Measurements from ENCODE around the gene PLAC8. TPM values are rescaled to one million over a fixed set of nuclear protein-coding genes. Genes with fewer than 3 reads are reported as not detected.
"Not testable (repeated sequence)": the region's sequence is repeated elsewhere in the genome, so short reads cannot be mapped to it uniquely, and the experiment has no call there.

PLAC8 gene
- polyA plus RNA-seq, 3 donors = 114 to 626 (median 170) TPM

DNA sequence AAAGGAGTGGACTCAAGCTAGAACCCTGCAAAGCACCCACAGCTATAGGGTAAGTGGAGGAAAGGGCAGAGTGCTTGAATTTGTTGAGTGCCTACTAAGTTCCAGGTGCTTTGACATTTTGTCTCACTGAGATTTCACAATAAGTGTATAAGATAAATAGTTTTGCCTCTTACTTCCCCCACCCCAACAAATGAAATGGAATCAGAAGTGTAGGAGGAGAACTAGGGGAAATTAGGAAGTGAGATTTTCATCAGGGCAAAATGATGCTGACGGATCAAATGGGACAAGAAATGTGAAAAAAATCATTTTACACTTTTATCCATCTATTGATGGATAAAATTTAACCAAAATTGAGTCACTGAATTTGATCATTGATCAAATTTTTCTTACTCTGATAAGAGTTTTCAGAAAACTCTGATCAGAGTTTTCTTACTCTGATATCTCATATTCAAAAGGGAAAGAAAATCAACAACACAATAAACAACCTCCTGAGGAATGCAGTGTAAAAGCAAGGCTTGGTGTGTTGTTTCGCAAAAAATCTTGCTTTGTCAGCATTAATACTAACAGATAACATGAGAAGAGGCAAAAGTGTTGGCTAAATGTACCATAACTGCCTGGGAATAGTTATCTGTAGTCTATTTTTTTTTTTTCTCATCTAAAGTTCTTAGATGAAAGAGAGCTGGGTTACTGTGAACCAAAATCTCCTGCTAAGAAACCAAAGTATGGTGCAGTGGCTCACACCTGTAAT, 24.9 kb downstream of the PLAC8 start:
- H3K27me3 Mint-ChIP-seq (ENCODE audit: low read depth in 3 of 3) = no peaks in the 10 kb centered on the region
- no peak for DNase-seq
- H3K9me3 Mint-ChIP-seq = no peaks in the 10 kb centered on the region
- no peak overlapping the region for H2AFZ ChIP-seq (ENCODE audit: insufficient read depth, low read depth, low read length, poor library complexity, severe bottlenecking)
- H3K4me1 Mint-ChIP-seq = peaks cover 20% of the 10 kb centered on the region
- peaks cover 37% of the 10 kb centered on the region for H3K79me2 ChIP-seq (ENCODE audit: insufficient read depth, low read length)
- no peaks in the 10 kb centered on the region for H3K9me3 ChIP-seq (replicated peaks in 1 of 2; ENCODE audit: control insufficient read depth in 1 of 2, insufficient read depth in 1 of 2, low read length in 2 of 2)
- WGBS (ENCODE audit: insufficient coverage) = no CpG with 5 or more reads among the region's 2 CpGs
- no peak overlapping the region for H3K4me3 ChIP-seq (replicated peaks in 1 of 3; ENCODE audit: low read depth in 2 of 3, low read length in 3 of 3)
- peak overlapping the region in 1 of 2 donors; percentile 52 for H3K27ac ChIP-seq (ENCODE audit: low read depth in 1 of 2, low read length in 2 of 2)
- H3K36me3 Mint-ChIP-seq = peaks cover 70 to 84% of the 10 kb centered on the region in 2 donors
- H4K20me1 ChIP-seq (ENCODE audit: insufficient read depth, low read length) = peaks cover 4% of the 10 kb centered on the region
- H3K27ac Mint-ChIP-seq = peak overlapping the region in 2 of 7 donors; percentile 20 to 21
- H3K9ac ChIP-seq (ENCODE audit: insufficient read depth, low read length, poor library complexity, severe bottlenecking) = no peak overlapping the region
- TF ChIP-seq, protein P1, sequence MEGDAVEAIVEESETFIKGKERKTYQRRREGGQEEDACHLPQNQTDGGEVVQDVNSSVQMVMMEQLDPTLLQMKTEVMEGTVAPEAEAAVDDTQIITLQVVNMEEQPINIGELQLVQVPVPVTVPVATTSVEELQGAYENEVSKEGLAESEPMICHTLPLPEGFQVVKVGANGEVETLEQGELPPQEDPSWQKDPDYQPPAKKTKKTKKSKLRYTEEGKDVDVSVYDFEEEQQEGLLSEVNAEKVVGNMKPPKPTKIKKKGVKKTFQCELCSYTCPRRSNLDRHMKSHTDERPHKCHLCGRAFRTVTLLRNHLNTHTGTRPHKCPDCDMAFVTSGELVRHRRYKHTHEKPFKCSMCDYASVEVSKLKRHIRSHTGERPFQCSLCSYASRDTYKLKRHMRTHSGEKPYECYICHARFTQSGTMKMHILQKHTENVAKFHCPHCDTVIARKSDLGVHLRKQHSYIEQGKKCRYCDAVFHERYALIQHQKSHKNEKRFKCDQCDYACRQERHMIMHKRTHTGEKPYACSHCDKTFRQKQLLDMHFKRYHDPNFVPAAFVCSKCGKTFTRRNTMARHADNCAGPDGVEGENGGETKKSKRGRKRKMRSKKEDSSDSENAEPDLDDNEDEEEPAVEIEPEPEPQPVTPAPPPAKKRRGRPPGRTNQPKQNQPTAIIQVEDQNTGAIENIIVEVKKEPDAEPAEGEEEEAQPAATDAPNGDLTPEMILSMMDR (IDR thresholded peaks at IDR 0.05) = no peak
- no peaks in the 10 kb centered on the region for H3K27me3 ChIP-seq (ENCODE audit: control insufficient read depth in 2 of 2, insufficient read depth in 2 of 2, low read length in 2 of 2)
- H3K36me3 ChIP-seq (replicated peaks in 1 of 2; ENCODE audit: control insufficient read depth in 1 of 2, insufficient read depth in 2 of 2, low read length in 2 of 2) = peaks cover 66 to 87% of the 10 kb centered on the region in 2 donors
- peaks cover 8 to 20% of the 10 kb centered on the region in 2 donors for H3K4me1 ChIP-seq (ENCODE audit: control insufficient read depth in 1 of 2, insufficient read depth in 2 of 2, low read length in 2 of 2)
- intact Hi-C loops (cut with micrococcal nuclease) = no loop called here
- no peak overlapping the region for H3K4me2 ChIP-seq (replicated peaks; ENCODE audit: extremely low read depth, low read length, poor library complexity, severe bottlenecking)
- no peak overlapping the region for H3K4me3 Mint-ChIP-seq

- H3K79me2 ChIP-seq (ENCODE audit: insufficient read depth, low read length); H2AFZ ChIP-seq (ENCODE audit: insufficient read depth, low read depth, low read length, poor library complexity, severe bottlenecking); H3K9me3 Mint-ChIP-seq; H3K27me3 ChIP-seq (ENCODE audit: control insufficient read depth in 2 of 2, insufficient read depth in 2 of 2, low read length in 2 of 2); H3K9ac ChIP-seq (ENCODE audit: insufficient read depth, low read length, poor library complexity, severe bottlenecking); H3K4me3 Mint-ChIP-seq; H4K20me1 ChIP-seq (ENCODE audit: insufficient read depth, low read length); H3K4me2 ChIP-seq (replicated peaks; ENCODE audit: extremely low read depth, low read length, poor library complexity, severe bottlenecking); DNase-seq; intact Hi-C loops (cut with micrococcal nuclease); H3K27me3 Mint-ChIP-seq (ENCODE audit: low read depth in 3 of 3); H3K9me3 ChIP-seq (replicated peaks in 1 of 2; ENCODE audit: control insufficient read depth in 1 of 2, insufficient read depth in 1 of 2, low read length in 2 of 2); H3K4me3 ChIP-seq (replicated peaks in 1 of 3; ENCODE audit: low read depth in 2 of 3, low read length in 3 of 3): not testable (repeated sequence)
- Mint-ChIP-seq H3K4me1 (peaks cover 44% of the 10 kb centered on the region), H3K27ac (peak overlapping the region in 3 of 7 donors; percentile 36 to 65 (median 62)), H3K36me3 (peaks cover 33 to 40% of the 10 kb centered on the region in 2 donors)
- peak overlapping the region in 1 of 2 donors; percentile 37 for H3K27ac ChIP-seq (ENCODE audit: low read depth in 1 of 2, low read length in 2 of 2)
- H3K4me1 ChIP-seq (ENCODE audit: control insufficient read depth in 1 of 2, insufficient read depth in 2 of 2, low read length in 2 of 2) = peaks cover 25 to 39% of the 10 kb centered on the region in 2 donors
- WGBS (ENCODE audit: insufficient coverage) = 95% methylated on average over 4 of the region's 12 CpGs
- peaks cover 23 to 41% of the 10 kb centered on the region in 2 donors for H3K36me3 ChIP-seq (replicated peaks in 1 of 2; ENCODE audit: control insufficient read depth in 1 of 2, insufficient read depth in 2 of 2, low read length in 2 of 2)
Observed at GRCh38 chr4:83084956-83085355, 29.6 kb downstream of the PLAC8 start.

All from CD14-positive monocyte (primary cell).